B cell (primary cell): ENCODE measurements around the gene DIPK1A. TPM values are rescaled to one million over a fixed set of nuclear protein-coding genes. Genes with fewer than 3 reads are reported as not detected.

Experiments
- ATAC-seq: fragments of 200-7000 bp; cut with Tn5 transposase; one replicate; pipeline ENCODE4 v1.10.0; 2021; ENCODE audit warnings: low read depth, mild to moderate bottlenecking, moderate number of reproducible peaks, moderate library complexity
- CTCF ChIA-PET: fragments of 350-600 bp; sonication (Branson Sonifier 250); formaldehyde crosslinking; loops from one replicate; lab custom pipeline; 2021; ENCODE audit warnings: antibody characterized with exemption, inconsistent platforms; lab: Charles Lee
- POLR2A ChIA-PET: fragments of 350-600 bp; sonication (Branson Sonifier 250); formaldehyde crosslinking; loops from one replicate; lab custom pipeline; 2021; ENCODE audit warnings: antibody characterized with exemption; lab: Charles Lee
- DNase-seq: peaks from one replicate; pipeline ENCODE4 v3.0.0; 2013
- H2AFZ ChIP-seq: 2 replicates; pipeline ENCODE4 v1.6.1; 2012; ENCODE audit warnings: mild to moderate bottlenecking, low read depth, low read length; ENCODE audit not compliant: insufficient read depth, poor library complexity, severe bottlenecking
- H3K27ac ChIP-seq, 2 donors: 1 replicate in 1 of 2; 2 replicates in 1 of 2; pipeline ENCODE4 v1.5.1; 2012 to 2013; ENCODE audit warnings: low read length in 2 of 2, mild to moderate bottlenecking in 2 of 2, moderate library complexity in 1 of 2
- H3K27me3 ChIP-seq, 4 experiments: fragments of 200-600 bp in 1 of 4; sonication (generic) in 1 of 4; replicated peaks in 1 of 4; 1 replicate in 2 of 4; 2 replicates in 2 of 4; pipeline versions ENCODE4 v1.6.1 to v1.7.0; 2013 to 2016; ENCODE audit warnings: low read length in 3 of 4, mild to moderate bottlenecking in 2 of 4, mixed read lengths in 1 of 4, moderate library complexity in 1 of 4; ENCODE audit not compliant: insufficient read depth in 4 of 4, control insufficient read depth in 3 of 4; ENCODE audit errors: control extremely low read depth in 1 of 4
- H3K36me3 ChIP-seq, 2 experiments: replicated peaks in 1 of 2; 1 replicate in 1 of 2; 2 replicates in 1 of 2; pipeline versions ENCODE4 v1.6.1 to v1.7.1; 2013; ENCODE audit warnings: low read length in 1 of 2; ENCODE audit not compliant: insufficient read depth in 2 of 2, control insufficient read depth in 1 of 2; ENCODE audit errors: control extremely low read depth in 1 of 2, extremely low read depth in 1 of 2
- H3K4me1 ChIP-seq, 2 donors: fragments of 200-600 bp in 1 of 2; sonication (generic) in 1 of 2; 1 replicate in 1 of 2; 2 replicates in 1 of 2; pipeline versions ENCODE4 v1.5.1 to v1.6.1; 2013 to 2017; ENCODE audit warnings: low read length in 2 of 2; ENCODE audit not compliant: control insufficient read depth in 2 of 2, insufficient read depth in 2 of 2
- H3K4me2 ChIP-seq: replicated peaks from 2 replicates; pipeline ENCODE3; 2012; ENCODE audit warnings: mild to moderate bottlenecking, low read depth, low read length; ENCODE audit not compliant: poor library complexity, severe bottlenecking
- H3K4me3 ChIP-seq, 5 experiments: fragments of 200-600 bp in 1 of 5; sonication (generic) in 1 of 5; 1 replicate in 3 of 5; 2 replicates in 2 of 5; pipeline versions ENCODE4 v1.5.1 to v1.7.0; 2011 to 2016; ENCODE audit warnings: low read length in 4 of 5, mild to moderate bottlenecking in 4 of 5, low read depth in 2 of 5, control low read depth in 1 of 5, moderate library complexity in 1 of 5; ENCODE audit not compliant: insufficient read depth in 1 of 5; ENCODE audit errors: control extremely low read depth in 1 of 5, extremely low read depth in 1 of 5
- H3K79me2 ChIP-seq: fragments of 200-600 bp; sonication (generic); one replicate; pipeline ENCODE4 v1.6.0; 2016; ENCODE audit warnings: low read length; ENCODE audit not compliant: control insufficient read depth, insufficient read depth
- H3K9ac ChIP-seq: fragments of 200-600 bp; sonication (generic); 2 replicates; pipeline ENCODE4 v1.6.1; 2017; ENCODE audit warnings: mild to moderate bottlenecking, low read length, moderate library complexity
- H3K9me3 ChIP-seq, 3 donors: one replicate each; pipeline versions ENCODE4 v1.6.1 to v1.7.1; 2013; ENCODE audit warnings: low read length in 2 of 3; ENCODE audit not compliant: control insufficient read depth in 2 of 3, insufficient read depth in 1 of 3; ENCODE audit errors: control extremely low read depth in 1 of 3
- H4K20me1 ChIP-seq: 2 replicates; pipeline ENCODE4 v1.6.0; 2012; ENCODE audit warnings: mild to moderate bottlenecking, low read length; ENCODE audit not compliant: insufficient read depth, control insufficient read depth, poor library complexity, severe bottlenecking
- H3K27ac Mint-ChIP-seq: one replicate; pipeline ENCODE4 v1.8.0; 2021; ENCODE audit warnings: mixed read lengths
- H3K27me3 Mint-ChIP-seq: one replicate; pipeline ENCODE4 v1.8.0; 2021; ENCODE audit warnings: mixed read lengths
- H3K4me1 Mint-ChIP-seq: one replicate; pipeline ENCODE4 v1.8.0; 2021; ENCODE audit warnings: mixed read lengths
- H3K4me3 Mint-ChIP-seq: one replicate; pipeline ENCODE4 v1.8.0; 2021; ENCODE audit warnings: mixed read lengths
- H3K9me3 Mint-ChIP-seq: one replicate; pipeline ENCODE4 v1.8.0; 2022; ENCODE audit warnings: mixed read lengths; ENCODE audit not compliant: insufficient read depth
- CTCF ChIP-seq: fragments of 200-600 bp; IDR thresholded peaks from one replicate; pipeline ENCODE4 v1.8.0; 2022; ENCODE audit warnings: antibody characterized with exemption, mild to moderate bottlenecking
- EZH2 ChIP-seq: IDR thresholded peaks from 2 replicates; pipeline ENCODE4 v1.6.1; 2012; ENCODE audit warnings: borderline replicate concordance, low read depth, mild to moderate bottlenecking, moderate library complexity, low read length; ENCODE audit not compliant: insufficient read depth, poor library complexity, severe bottlenecking
- whole genome bisulfite sequencing: methylation state at CpG from one replicate; pipeline ENCODE4 v1.1.5; 2013; ENCODE audit warnings: missing lambda C conversion rate; ENCODE audit not compliant: insufficient coverage; 5-methylcytosine and 5-hydroxymethylcytosine counted together
- intact Hi-C: fragments of 100-400 bp; cut with micrococcal nuclease; formaldehyde crosslinking; loops from one replicate; pipeline ENCODE4 v1.10.0; 2022
- polyA plus RNA-seq: library from polyadenylated mRNA; depleted of rRNA; stranded (reverse); fragments of >200 nt; gene quantifications from 2 replicates; pipeline ENCODE4 v1.2.3, GENCODE V29; 2012
- total RNA-seq, 2 donors: library from RNA; stranded (reverse); fragments of 120-200 nt in 1 of 2; gene quantifications; 1 replicate in 1 of 2; 2 replicates in 1 of 2; pipeline versions ENCODE4 v1.2.3 to v1.2.4, GENCODE V29; 2013 to 2022

The DIPK1A gene
- total and polyA plus RNA-seq, 2 donors (not counting 1 experiment from before 2014, with no cell fraction given), result 10.7 to 22.7 TPM

DNA sequence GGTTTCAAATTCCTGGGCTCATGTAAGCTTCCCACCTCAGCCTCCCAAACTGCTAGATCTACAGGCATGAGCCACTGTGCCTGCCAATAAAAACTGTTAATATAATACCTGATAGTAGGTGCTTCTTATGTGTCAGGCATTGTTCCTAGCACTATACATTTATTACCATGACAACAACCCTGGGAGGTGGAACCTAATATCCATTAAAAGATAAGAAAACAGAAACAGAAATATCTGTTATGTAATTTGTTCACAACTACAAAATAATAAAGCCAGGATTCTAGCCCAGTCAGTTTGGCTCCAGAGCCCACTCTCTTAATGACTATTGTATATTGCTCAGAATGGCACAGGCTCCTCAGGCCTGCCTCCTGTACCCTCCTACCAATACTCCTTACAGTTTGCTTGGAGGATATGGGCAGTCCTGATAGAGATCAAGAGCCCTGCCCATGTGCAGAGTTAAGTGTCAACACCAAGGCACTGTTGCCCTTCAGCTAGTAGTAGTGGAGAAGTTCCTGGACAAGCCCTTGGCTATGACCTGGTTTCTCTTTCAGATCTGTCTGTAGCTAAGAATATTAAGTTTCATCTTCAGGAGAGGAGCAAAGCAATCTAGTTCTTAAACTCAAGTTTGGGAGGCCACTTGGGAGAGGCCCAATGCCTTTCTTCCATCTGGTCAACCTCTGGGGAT is 107.0 kb downstream of the DIPK1A start:
- Mint-ChIP-seq H3K27ac (peak overlapping the region; percentile 0), H3K4me1 (peaks cover 27% of the 10 kb centered on the region), H3K27me3 (no peaks in the 10 kb centered on the region), H3K4me3 (no peak overlapping the region), H3K9me3 (no peaks in the 10 kb centered on the region)
- ATAC-seq (no peak), DNase-seq (no peak)
- Histone ChIP-seq H3K27me3 (no peaks in the 10 kb centered on the region), H3K4me2 (no peak overlapping the region), H3K9me3 (peaks cover 0 to 4% (median 0%) of the 10 kb centered on the region in 3 donors), H3K79me2 (peaks cover 71% of the 10 kb centered on the region), H3K36me3 (peaks cover 0 to 21% of the 10 kb centered on the region in 2 experiments), H3K9ac (no peak overlapping the region), H3K4me3 (no peak overlapping the region), H3K4me1 (peaks cover 3 to 6% of the 10 kb centered on the region in 2 donors), H3K27ac (peak overlapping the region in 1 of 2 donors; percentile 12), H2AFZ (no peak overlapping the region), H4K20me1 (peaks cover 35% of the 10 kb centered on the region)
- ChIA-PET CTCF (interaction anchor here (0.5 to 10.2 kb wide), 4 partner anchors 105 to 199 kb away, joined by 3 to 200 read pairs (median 102); partner anchors contain the start of gene DIPK1A), POLR2A (interaction anchor here (0.7 kb wide), 1 partner anchor 108 kb away, joined by 3 read pairs; no protein-coding TSS in a partner anchor)
- intact Hi-C loops, result no loop called here
- TF ChIP-seq CTCF (no peak), EZH2 (no peak)

GRCh38 chr1:92853299-92853698 is 108.0 kb downstream of the DIPK1A start:
- H3K27ac ChIP-seq, result peak overlapping the region in 1 of 2 donors; percentile 7
- H2AFZ ChIP-seq, result no peak overlapping the region
- peaks cover 0 to 4% (median 0%) of the 10 kb centered on the region in 3 donors for H3K9me3 ChIP-seq
- no peak overlapping the region for H3K4me3 Mint-ChIP-seq
- TF ChIP-seq CTCF (no peak), EZH2 (no peak)
- DNase-seq (no peak), ATAC-seq (no peak)
- H3K27me3 Mint-ChIP-seq, result no peaks in the 10 kb centered on the region
- peaks cover 3 to 4% of the 10 kb centered on the region in 2 donors for H3K4me1 ChIP-seq
- no CpG with 5 or more reads among the region's 2 CpGs for WGBS
- CTCF ChIA-PET, result interaction anchor here (0.6 to 10.2 kb wide), 5 partner anchors 35 to 140 kb away, joined by 3 to 200 read pairs (median 5); partner anchors contain the start of gene DIPK1A
- intact Hi-C loops, result no loop called here
- peaks cover 34% of the 10 kb centered on the region for H4K20me1 ChIP-seq
- H3K79me2 ChIP-seq, result peaks cover 79% of the 10 kb centered on the region
- H3K9ac ChIP-seq, result no peak overlapping the region
- H3K27ac Mint-ChIP-seq, result no peak overlapping the region
- H3K36me3 ChIP-seq, result peaks cover 4 to 29% of the 10 kb centered on the region in 2 experiments
- no peaks in the 10 kb centered on the region for H3K9me3 Mint-ChIP-seq
- H3K4me1 Mint-ChIP-seq, result peaks cover 23% of the 10 kb centered on the region
- H3K27me3 ChIP-seq, result no peaks in the 10 kb centered on the region
- no peak overlapping the region for H3K4me3 ChIP-seq
- H3K4me2 ChIP-seq, result no peak overlapping the region
- POLR2A ChIA-PET, result no interaction called here
